Left forelimb (tissue), 1 donor: Measurements from ENCODE around the gene ZNF300.
"Not testable (repeated sequence)": the region's sequence is repeated elsewhere in the genome, so short reads cannot be mapped to it uniquely, and the experiment has no call there.

Experiments used
- DNase-seq: peaks from one replicate; pipeline ENCODE4 v3.0.0-alpha.2; 2018; ENCODE audit warnings: low spot score

The ZNF300 gene

GRCh38 chr5:150845185-150845859, 59.5 kb downstream of the ZNF300 start:
- DNase-seq, result not testable (repeated sequence)
